Stimulated activated CD4-positive, alpha-beta T cell treated with anti-CD3 and anti-CD28 coated beads, Interleukin-15, amount 100 ng/mL, for 48 hours (primary cell): ENCODE measurements around the gene OTOG.

ENCODE experiments used
- DNase-seq, 2 donors: peaks; one replicate each; pipeline ENCODE4 v3.0.0-alpha.2; 2020; ENCODE audit warnings: low read depth in 2 of 2

Gene OTOG

DNA sequence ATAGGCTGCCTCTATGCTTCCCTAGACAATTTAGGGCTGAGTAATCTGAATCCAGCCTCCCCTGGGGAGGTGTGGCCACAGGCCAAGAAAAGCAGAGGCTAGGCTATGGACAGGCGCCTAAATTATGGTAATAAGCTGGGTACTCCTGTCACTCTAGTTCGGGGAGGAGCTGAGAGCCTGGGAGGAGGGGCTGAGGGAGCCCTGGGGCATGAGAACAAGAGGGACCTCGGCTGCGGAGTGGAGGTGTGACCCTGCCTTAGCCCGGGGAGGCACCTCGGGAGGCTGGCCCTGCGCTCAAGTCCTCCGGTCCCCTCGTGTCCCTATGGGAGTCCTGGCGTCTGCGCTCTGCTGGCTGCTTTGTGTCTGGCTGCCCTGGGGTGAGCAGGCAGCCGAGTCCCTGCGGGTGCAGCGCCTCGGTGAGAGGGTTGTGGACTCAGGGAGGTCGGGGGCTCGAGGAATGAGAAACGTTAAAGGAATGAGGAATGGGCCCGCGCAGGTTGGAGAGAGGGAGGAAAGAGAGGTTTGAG lies at the start of gene OTOG:
OTOG (plus strand) TSS at position 209 of the 527 bp plus-strand sequence; CDS start at position 323, 114 bp downstream.
- no peak for DNase-seq

DNA sequence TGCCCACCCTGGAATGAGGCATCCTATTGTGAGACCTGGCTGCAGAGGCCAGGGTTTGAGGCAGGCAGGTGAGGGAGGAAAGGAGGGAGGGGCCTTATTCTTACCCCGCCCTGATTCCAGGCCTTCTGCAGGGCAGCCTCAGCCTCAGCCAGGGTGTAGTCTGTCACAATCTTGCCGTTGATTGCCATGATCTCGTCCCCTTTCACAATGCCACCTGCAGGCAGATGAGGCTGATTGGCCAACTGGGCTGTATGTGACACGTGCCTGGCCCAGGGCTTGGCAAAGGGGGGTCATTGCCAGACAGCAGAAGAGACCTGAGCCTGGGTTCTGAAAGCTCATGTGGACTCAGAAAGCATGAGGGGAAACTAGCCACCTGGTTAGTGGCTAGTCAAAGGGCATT lies 49.0 kb upstream of the OTOG start:
- no peak for DNase-seq

- no peak for DNase-seq
These were observed 48.6 kb upstream of the OTOG start for GRCh38 chr11:17498475-17498874.

- no peak for DNase-seq
These were observed 46.4 kb upstream of the OTOG start for GRCh38 chr11:17500673-17501072.

GRCh38 chr11:17502630-17503029 lies 44.4 kb upstream of the OTOG start:
- no peak for DNase-seq

DNA sequence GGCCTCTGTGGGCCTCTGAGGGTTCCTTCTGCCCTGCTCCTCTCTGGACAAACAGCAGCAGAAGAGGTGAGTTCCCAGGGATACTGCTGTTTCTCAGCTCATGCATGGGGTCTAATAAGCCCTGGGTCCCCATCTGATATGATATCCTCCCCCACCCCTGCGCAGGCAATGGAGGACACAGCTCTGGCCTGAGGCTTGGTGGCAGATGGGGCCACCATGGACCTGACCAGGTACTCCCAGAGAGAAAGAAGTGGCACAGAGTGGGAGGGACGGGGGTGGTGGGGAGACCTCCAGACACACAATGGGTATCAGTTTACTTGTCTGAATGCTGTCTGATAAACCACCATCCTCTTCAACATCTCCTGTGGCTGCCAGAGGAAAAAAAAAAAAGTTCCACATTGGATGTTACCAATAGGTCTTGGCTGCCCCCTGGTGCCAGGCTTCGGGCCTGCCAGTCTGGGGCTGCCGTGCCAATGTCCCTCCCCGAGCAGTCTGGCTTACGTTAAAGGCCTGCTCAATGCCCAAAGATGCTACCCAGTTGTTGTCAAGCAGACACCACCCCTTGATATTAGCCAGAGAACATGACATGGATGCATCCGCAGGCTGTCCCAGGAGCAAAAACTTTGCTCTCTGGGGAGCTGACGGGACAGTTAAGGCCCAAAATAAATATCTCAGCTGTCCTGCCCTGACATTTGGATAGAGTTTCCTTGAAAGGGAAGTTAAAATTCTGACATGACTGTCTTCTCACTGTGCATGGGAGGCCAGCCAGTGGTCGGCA lies 42.5 kb upstream of the OTOG start:
- DNase-seq, result peak; percentile 51 to 74

DNA sequence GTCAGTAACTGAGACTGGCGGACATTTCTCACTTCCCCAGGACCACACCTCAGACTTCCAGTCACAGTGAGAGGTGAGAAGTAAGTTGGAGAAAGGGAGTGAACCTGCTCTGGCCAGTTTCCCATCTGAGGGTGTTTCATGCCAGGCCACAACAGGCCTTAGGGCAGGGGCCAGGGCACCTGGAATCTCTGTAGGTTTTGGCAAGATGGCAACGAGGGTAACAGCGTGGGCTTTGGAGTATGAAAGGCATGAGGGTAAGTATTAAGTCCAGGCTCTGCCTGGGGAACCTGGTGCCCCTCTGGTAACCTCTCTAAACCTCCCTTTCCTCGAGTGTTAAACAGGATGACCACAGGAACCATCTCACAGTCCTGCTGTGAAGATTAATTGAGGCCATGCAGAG lies 41.9 kb upstream of the OTOG start:
- no peak for DNase-seq

GRCh38 chr11:17506314-17506713 lies 40.7 kb upstream of the OTOG start:
- no peak for DNase-seq

DNA sequence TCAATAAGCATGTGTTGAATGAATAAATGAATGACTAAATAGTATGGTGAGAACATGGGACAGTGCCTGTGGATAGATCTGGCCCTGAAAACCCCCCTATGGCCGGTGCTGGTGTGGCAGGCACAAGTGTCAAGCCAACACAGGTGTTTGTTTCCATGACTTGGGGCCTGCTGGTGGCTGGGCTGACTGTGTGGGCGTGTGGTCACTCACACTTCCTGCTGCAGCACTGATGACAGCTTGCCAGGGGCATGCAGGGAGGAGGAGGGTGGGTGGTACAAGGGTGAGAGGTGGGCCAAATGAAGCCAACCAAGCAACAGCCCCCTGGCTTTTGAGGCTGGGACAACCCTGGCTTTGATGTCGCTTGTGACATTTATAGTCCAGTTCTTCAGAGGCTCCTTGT lies 40.1 kb upstream of the OTOG start:
- no peak for DNase-seq

GRCh38 chr11:17507773-17508172 lies 39.3 kb upstream of the OTOG start:
- no peak for DNase-seq

DNA sequence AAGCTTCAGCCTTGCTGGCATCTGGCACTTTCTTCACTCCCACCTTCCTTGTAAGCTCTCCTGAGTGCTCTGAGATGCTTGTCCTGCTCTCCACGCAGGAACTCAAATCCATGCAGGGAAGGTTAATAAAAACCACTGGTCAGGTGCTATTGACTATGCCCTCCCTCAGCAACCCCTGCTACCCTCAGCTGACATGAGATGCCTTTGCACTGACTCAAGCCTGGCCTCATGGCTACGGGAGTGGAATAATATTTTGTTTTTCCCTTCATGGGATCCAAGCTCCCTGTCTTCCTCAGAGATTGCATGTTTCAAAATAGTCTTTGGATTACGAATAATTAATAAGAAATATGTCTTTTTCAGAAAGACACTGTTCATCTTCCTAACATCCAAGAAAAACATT lies 38.8 kb upstream of the OTOG start:
- no peak for DNase-seq

- DNase-seq, result no peak
These were observed 38.3 kb upstream of the OTOG start for GRCh38 chr11:17508791-17509190.

DNA sequence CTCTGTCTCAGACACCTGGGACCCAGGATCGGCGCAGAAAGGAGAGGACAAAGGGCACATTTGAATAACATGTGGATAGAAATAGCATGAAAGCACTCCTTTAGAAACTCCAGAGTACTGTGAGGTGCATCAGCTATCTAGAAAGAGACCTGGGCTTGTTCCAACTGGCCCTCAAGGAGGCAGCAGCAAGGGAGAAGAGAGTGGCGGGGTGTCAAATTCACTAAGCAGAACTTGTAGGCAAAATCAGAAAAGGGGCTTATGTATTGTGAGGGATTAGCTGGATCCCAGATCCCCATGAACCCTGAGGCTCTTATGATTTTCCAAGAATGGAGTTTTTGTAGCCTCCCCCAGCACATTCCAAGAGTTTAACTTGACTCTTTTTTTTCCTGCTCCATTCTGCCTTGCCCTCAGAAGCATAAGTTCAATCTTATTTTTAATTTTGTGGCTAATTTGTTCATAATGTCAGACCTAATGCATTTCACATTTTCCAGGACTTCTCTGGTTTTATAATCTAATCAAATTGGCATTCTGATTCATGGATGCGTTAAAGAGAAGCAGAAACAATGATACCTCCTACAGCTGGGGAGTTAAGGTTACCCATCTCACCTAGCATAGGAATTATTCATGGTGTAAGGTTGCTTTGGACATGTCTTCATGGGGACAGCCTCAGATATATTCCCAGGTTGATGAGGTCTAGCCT lies 36.4 kb upstream of the OTOG start:
- DNase-seq, result no peak

DNA sequence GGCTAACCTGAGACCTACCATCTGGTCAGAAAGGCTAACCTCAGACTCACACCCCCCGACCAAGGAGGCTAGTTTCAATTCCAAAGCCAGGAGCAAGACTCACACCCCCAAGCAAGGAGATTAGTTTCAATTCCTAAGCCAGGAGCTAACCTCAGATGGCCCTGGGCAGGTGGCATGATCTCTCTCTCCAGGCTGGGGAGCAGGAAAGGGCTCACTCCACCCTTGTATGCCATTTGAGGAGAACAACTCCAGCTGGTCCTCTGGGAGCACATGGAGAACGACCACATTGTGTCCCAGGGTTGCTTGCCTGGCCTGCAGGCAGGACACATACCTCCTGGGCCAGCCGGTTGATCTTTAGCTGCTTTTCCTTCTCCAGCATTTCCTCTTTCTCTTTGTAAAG lies 35.5 kb upstream of the OTOG start:
- DNase-seq, result no peak

- DNase-seq, result no peak
These were observed 35.0 kb upstream of the OTOG start for GRCh38 chr11:17512101-17512500.

GRCh38 chr11:17513853-17514252 lies 33.2 kb upstream of the OTOG start:
- no peak for DNase-seq

DNA sequence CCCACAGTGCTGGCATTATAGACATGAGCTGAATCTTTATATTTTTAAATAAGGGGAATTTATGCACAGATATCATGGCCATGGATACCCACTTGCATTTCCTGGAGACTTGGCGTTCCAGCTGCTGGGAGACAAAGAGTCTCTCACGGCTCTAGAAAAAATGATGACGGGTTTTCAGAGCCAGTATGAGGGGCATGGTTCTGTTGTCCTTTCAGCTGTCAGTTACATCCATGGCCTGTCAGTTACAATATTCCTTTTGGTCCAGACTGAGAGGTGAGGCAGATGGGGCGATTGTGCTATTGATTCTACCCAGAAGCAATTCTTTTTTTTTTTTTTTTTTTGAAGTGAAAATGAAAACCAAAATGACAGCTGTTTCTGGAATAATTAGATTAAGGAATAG lies 32.6 kb upstream of the OTOG start:
- DNase-seq, result no peak

DNA sequence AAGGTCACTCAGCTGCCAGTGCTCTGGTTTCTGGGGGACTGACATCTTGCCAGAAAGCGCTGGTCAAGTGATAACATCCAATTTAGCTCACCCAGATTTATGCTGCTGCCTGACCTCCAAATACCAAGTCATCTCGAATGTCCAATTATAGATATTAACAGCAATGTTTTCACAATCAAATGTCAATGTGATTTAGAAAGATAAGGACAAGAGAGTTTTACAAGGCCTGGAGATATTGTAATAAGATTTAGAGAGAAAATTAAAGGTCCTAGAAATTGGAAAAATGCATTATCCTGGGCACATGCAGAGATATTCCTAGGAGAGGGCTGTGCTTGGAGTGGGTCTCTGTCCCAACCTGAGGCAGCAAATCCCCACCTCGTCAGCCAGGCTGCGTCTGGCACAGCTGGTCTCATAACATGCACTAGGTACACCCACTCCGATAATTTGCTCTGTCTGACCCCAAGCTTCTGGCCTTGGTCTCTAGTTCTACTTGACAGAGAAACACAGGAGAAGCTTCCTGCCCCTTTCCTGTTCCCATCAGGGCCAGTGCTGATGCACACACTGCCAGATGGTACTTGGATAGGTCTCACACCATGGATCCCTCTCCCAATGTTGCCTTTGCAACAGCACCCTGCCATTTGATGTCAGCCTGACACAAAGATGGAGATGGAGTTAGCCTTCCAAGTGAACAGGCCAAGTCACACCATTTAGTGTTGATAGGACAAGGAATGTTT lies 31.4 kb upstream of the OTOG start:
- DNase-seq, result no peak

GRCh38 chr11:17516551-17517150 lies 30.4 kb upstream of the OTOG start:
- no peak for DNase-seq

DNA sequence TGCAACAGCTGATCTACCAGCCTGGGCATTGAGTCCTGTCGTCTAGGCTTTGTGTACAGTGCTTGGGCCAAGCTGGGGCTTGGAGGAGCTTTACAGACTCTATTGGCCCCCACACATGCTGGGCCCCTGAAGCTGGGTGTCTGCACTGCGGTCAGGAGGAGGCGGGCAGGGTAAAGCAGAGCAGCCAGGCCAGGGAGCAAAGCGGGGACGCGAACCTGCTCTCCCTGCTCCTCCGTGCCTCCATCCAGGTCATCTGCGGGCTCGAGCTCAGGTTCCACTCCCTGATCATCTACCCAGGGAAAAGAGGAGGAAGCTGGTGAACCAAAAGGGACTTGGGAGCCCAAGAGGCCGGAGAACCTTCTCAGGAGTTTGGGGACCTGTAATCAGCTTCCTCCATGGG lies 29.9 kb upstream of the OTOG start:
- no peak for DNase-seq

DNA sequence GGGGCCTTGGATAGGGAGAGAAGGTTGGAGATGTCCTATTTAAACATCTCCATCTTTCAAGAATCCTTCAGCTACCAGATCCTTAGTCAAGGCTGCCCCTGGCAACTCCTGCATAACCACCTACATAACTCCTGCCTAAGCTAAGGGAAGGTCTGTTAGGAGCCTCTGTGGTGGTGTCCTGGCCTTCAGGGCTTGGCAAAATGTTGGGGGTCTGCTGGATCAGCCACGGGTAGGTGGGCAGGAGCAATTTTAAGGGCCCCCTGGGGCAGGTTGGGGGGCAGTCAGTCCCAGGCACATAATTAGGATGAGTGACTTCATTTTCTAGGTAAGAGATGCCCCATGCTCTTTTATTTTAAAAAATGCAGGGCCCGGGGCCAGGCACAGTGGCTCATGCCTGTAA lies 28.7 kb upstream of the OTOG start:
- no peak for DNase-seq
